Inferior parietal cortex (tissue), 1 donor: ENCODE measurements around the gene ARHGAP26.

ENCODE experiments used
- DNase-seq: peaks from one replicate; pipeline ENCODE4 v3.0.0-alpha.2; 2016; ENCODE audit errors: extremely low spot score

ARHGAP26 gene

GRCh38 chr5:143139585-143139984 is 369.4 kb downstream of the ARHGAP26 start:
- DNase-seq = no peak

- no peak for DNase-seq
These were observed 370.5 kb downstream of the ARHGAP26 start for GRCh38 chr5:143140492-143141203.

- no peak for DNase-seq
These were observed 371.5 kb downstream of the ARHGAP26 start for GRCh38 chr5:143141652-143142051.

- peak; percentile 56 for DNase-seq
These were observed 372.6 kb downstream of the ARHGAP26 start for GRCh38 chr5:143142596-143143435.

GRCh38 chr5:143143973-143144372 is 373.8 kb downstream of the ARHGAP26 start:
- no peak for DNase-seq

- DNase-seq = peak; percentile 39
These were observed 375.3 kb downstream of the ARHGAP26 start for GRCh38 chr5:143145243-143146160.

GRCh38 chr5:143146161-143146560 is 376.0 kb downstream of the ARHGAP26 start:
- DNase-seq = no peak

- DNase-seq = no peak
These were observed 377.2 kb downstream of the ARHGAP26 start for GRCh38 chr5:143147383-143147782.

GRCh38 chr5:143147902-143148301 is 377.7 kb downstream of the ARHGAP26 start:
- no peak for DNase-seq

- no peak for DNase-seq
These were observed 378.6 kb downstream of the ARHGAP26 start for GRCh38 chr5:143148771-143149170.

- DNase-seq = no peak
These were observed 379.6 kb downstream of the ARHGAP26 start for GRCh38 chr5:143149759-143150158.

- no peak for DNase-seq
These were observed 381.0 kb downstream of the ARHGAP26 start for GRCh38 chr5:143151056-143151700.

GRCh38 chr5:143152445-143152844 is 382.3 kb downstream of the ARHGAP26 start:
- DNase-seq = no peak

GRCh38 chr5:143153332-143154119 is 383.3 kb downstream of the ARHGAP26 start:
- DNase-seq = no peak

- no peak for DNase-seq
These were observed 384.6 kb downstream of the ARHGAP26 start for GRCh38 chr5:143154510-143155370.

- DNase-seq = no peak
These were observed 385.3 kb downstream of the ARHGAP26 start for GRCh38 chr5:143155455-143155854.

GRCh38 chr5:143156086-143156485 is 385.9 kb downstream of the ARHGAP26 start:
- no peak for DNase-seq

GRCh38 chr5:143156572-143156971 is 386.4 kb downstream of the ARHGAP26 start:
- DNase-seq = no peak

- DNase-seq = no peak
These were observed 388.9 kb downstream of the ARHGAP26 start for GRCh38 chr5:143159031-143159430.
